Caco-2 (cell line): ENCODE measurements around the gene AKT3. TPM values are rescaled to one million over a fixed set of nuclear protein-coding genes. Genes with fewer than 3 reads are reported as not detected.

Source experiments
- BruUV-seq: library from RNA; stranded (reverse); fragments of 400-500 nt; replicated peaks from 2 replicates; lab custom pipeline; 2021; lab: Mats Ljungman, UMichigan
- CTCF ChIA-PET: fragments of 300-600 bp; sonication (Branson Sonifier 250); formaldehyde crosslinking; loops from one replicate; lab custom pipeline; 2022; ENCODE audit warnings: antibody characterized with exemption; lab: Charles Lee
- POLR2A ChIA-PET: fragments of 300-600 bp; sonication (Branson Sonifier 250); formaldehyde crosslinking; loops from one replicate; lab custom pipeline; 2022; ENCODE audit warnings: antibody characterized with exemption; lab: Charles Lee
- DNase-seq, 2 experiments: peaks; one replicate each; pipeline versions ENCODE4 v3.0.0 to v3.0.0-alpha.2; 2020 to 2022
- H3K27me3 ChIP-seq: replicated peaks from 2 replicates; pipeline ENCODE4 v1.6.0; 2011; ENCODE audit warnings: low read length; ENCODE audit not compliant: control insufficient read depth, insufficient read depth
- H3K36me3 ChIP-seq: 2 replicates; pipeline ENCODE4 v1.5.1; 2011; ENCODE audit warnings: low read length; ENCODE audit not compliant: control insufficient read depth, insufficient read depth
- H3K4me1 ChIP-seq: fragments of 250-450 bp; sonication (Bioruptor Pico); 2 replicates; pipeline ENCODE4 v1.5.1; 2020; ENCODE audit warnings: mild to moderate bottlenecking
- H3K4me3 ChIP-seq: 2 replicates; pipeline ENCODE4 v1.5.1; 2011; ENCODE audit warnings: low read depth, mild to moderate bottlenecking, control low read depth, low read length
- H3K9me3 ChIP-seq: fragments of 250-450 bp; sonication (Bioruptor Pico); 2 replicates; pipeline ENCODE4 v1.5.1; 2020; ENCODE audit warnings: mild to moderate bottlenecking, moderate library complexity
- H3K27ac Mint-ChIP-seq: one replicate; pipeline ENCODE4 v1.8.0; 2022; ENCODE audit warnings: mixed read lengths; ENCODE audit not compliant: unreplicated experiment
- H3K27me3 Mint-ChIP-seq: one replicate; pipeline ENCODE4 v1.8.0; 2022; ENCODE audit warnings: mixed read lengths; ENCODE audit not compliant: insufficient read depth, unreplicated experiment
- H3K36me3 Mint-ChIP-seq: one replicate; pipeline ENCODE4 v1.8.0; 2022; ENCODE audit warnings: mild to moderate bottlenecking, mixed read lengths; ENCODE audit not compliant: insufficient read depth, unreplicated experiment
- H3K4me1 Mint-ChIP-seq: one replicate; pipeline ENCODE4 v1.8.0; 2022; ENCODE audit warnings: low read depth, mixed read lengths; ENCODE audit not compliant: unreplicated experiment
- H3K4me3 Mint-ChIP-seq: one replicate; pipeline ENCODE4 v1.8.0; 2022; ENCODE audit warnings: mild to moderate bottlenecking, moderate library complexity, mixed read lengths; ENCODE audit not compliant: unreplicated experiment
- H3K9me3 Mint-ChIP-seq: one replicate; pipeline ENCODE4 v1.8.0; 2022; ENCODE audit warnings: mixed read lengths; ENCODE audit not compliant: unreplicated experiment
- intact Hi-C: fragments of 100-400 bp; cut with micrococcal nuclease; formaldehyde crosslinking; loops from one replicate; pipeline ENCODE4 v1.10.0; 2022; ENCODE audit not compliant: unreplicated experiment
- total RNA-seq: library from RNA; stranded (reverse); gene quantifications from 2 replicates; pipeline ENCODE4 v1.2.3, GENCODE V29; 2022
- TF ChIP-seq, protein P1 (sequence below), 2 experiments: fragments of 200-600 bp in 1 of 2; IDR thresholded peaks; 1 replicate in 1 of 2; 2 replicates in 1 of 2; pipeline versions ENCODE4 v1.5.1 to v1.8.0; 2011 to 2022; ENCODE audit warnings: antibody characterized with exemption in 1 of 2, control low read depth in 1 of 2, inconsistent platforms in 1 of 2, low read depth in 1 of 2, low read length in 1 of 2, mild to moderate bottlenecking in 1 of 2, moderate library complexity in 1 of 2; ENCODE audit not compliant: insufficient read depth in 1 of 2, severe bottlenecking in 1 of 2, unreplicated experiment in 1 of 2

The AKT3 gene
- total RNA-seq, 1 experiment from 2014 or later, result 3.7 TPM

- CTCF ChIA-PET, result no interaction called here
- POLR2A ChIA-PET, result no interaction called here
- no peak overlapping the region for H3K27ac Mint-ChIP-seq
Measured at GRCh38 chr1:243841507-243841906, 8.5 kb downstream of the AKT3 start.

GRCh38 chr1:243837907-243838535, 12.0 kb downstream of the AKT3 start:
- no TSS peak for BruUV-seq
- H3K9me3 Mint-ChIP-seq, result peaks cover 12% of the 10 kb centered on the region
- H3K27me3 Mint-ChIP-seq, result peaks cover 3% of the 10 kb centered on the region
- TF ChIP-seq, protein P1, sequence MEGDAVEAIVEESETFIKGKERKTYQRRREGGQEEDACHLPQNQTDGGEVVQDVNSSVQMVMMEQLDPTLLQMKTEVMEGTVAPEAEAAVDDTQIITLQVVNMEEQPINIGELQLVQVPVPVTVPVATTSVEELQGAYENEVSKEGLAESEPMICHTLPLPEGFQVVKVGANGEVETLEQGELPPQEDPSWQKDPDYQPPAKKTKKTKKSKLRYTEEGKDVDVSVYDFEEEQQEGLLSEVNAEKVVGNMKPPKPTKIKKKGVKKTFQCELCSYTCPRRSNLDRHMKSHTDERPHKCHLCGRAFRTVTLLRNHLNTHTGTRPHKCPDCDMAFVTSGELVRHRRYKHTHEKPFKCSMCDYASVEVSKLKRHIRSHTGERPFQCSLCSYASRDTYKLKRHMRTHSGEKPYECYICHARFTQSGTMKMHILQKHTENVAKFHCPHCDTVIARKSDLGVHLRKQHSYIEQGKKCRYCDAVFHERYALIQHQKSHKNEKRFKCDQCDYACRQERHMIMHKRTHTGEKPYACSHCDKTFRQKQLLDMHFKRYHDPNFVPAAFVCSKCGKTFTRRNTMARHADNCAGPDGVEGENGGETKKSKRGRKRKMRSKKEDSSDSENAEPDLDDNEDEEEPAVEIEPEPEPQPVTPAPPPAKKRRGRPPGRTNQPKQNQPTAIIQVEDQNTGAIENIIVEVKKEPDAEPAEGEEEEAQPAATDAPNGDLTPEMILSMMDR (IDR thresholded peaks at IDR 0.05; ENCODE audit: insufficient read depth in 1 of 2, low read depth in 1 of 2, low read length in 1 of 2, severe bottlenecking in 1 of 2, unreplicated experiment in 1 of 2), result no peak
- ChIA-PET CTCF (no interaction called here), POLR2A (no interaction called here)
- H3K4me1 Mint-ChIP-seq, result no peaks in the 10 kb centered on the region
- intact Hi-C loops, result no loop called here
- no peaks in the 10 kb centered on the region for H3K36me3 ChIP-seq
- no peak overlapping the region for H3K27ac Mint-ChIP-seq
- no peaks in the 10 kb centered on the region; the same call in 1 of the 2 replicates for H3K9me3 ChIP-seq
- H3K4me3 Mint-ChIP-seq, result no peak overlapping the region
- no peak for DNase-seq
- no peak overlapping the region for H3K4me3 ChIP-seq
- no peaks in the 10 kb centered on the region for H3K27me3 ChIP-seq
- H3K4me1 ChIP-seq, result no peaks in the 10 kb centered on the region
- no peaks in the 10 kb centered on the region for H3K36me3 Mint-ChIP-seq

More at GRCh38 chr1:243841507-243841906, 8.5 kb downstream of the AKT3 start:
- TF ChIP-seq, protein P1 (IDR thresholded peaks at IDR 0.05; ENCODE audit: insufficient read depth in 1 of 2, low read depth in 1 of 2, low read length in 1 of 2, severe bottlenecking in 1 of 2, unreplicated experiment in 1 of 2), result no peak
- no peak for DNase-seq
- Histone ChIP-seq H3K4me3 (no peak overlapping the region), H3K36me3 (no peaks in the 10 kb centered on the region), H3K9me3 (no peaks in the 10 kb centered on the region), H3K4me1 (no peaks in the 10 kb centered on the region), H3K27me3 (no peaks in the 10 kb centered on the region)
- intact Hi-C loops, result no loop called here
- no TSS peak for BruUV-seq
- H3K4me3 Mint-ChIP-seq, result no peak overlapping the region
- no peaks in the 10 kb centered on the region for H3K36me3 Mint-ChIP-seq
- no peaks in the 10 kb centered on the region for H3K4me1 Mint-ChIP-seq
- H3K9me3 Mint-ChIP-seq, result peaks cover under 1% of the 10 kb centered on the region
- peaks cover 3% of the 10 kb centered on the region for H3K27me3 Mint-ChIP-seq

DNA sequence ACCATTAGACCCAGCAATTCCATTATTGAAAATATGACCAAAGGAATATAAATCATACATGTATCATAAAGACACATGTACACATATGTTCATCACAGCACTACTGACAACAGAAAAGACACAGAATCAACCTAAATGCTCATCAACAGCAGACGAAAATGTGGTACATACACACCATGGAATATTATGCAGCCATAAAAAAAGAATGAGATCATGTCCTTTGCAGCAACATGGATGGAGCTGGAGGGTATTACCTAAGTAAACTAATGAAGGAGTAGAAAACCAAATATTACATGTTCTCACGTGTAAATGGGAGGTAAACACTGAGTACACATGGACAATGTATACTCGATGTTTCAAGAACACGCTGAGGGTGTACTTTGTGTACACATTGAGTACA, 15.9 kb downstream of the AKT3 start:
- no peaks in the 10 kb centered on the region; the same call in 1 of the 2 replicates for H3K9me3 ChIP-seq
- no peak overlapping the region for H3K4me3 ChIP-seq
- Mint-ChIP-seq H3K27me3 (no peaks in the 10 kb centered on the region), H3K9me3 (peaks cover 12% of the 10 kb centered on the region), H3K4me3 (no peak overlapping the region), H3K27ac (no peak overlapping the region), H3K36me3 (no peaks in the 10 kb centered on the region), H3K4me1 (no peaks in the 10 kb centered on the region)
- ChIA-PET POLR2A (no interaction called here), CTCF (no interaction called here)
- intact Hi-C loops, result no loop called here
- no peaks in the 10 kb centered on the region for H3K27me3 ChIP-seq
- H3K4me1 ChIP-seq, result no peaks in the 10 kb centered on the region
- no peak for DNase-seq
- TF ChIP-seq, protein P1 (IDR thresholded peaks at IDR 0.05; ENCODE audit: insufficient read depth in 1 of 2, low read depth in 1 of 2, low read length in 1 of 2, severe bottlenecking in 1 of 2, unreplicated experiment in 1 of 2), result no peak
- H3K36me3 ChIP-seq, result no peaks in the 10 kb centered on the region
- BruUV-seq, result no TSS peak
